K562 (cell line): ENCODE measurements around the gene C1orf174. TPM values are rescaled to one million over a fixed set of nuclear protein-coding genes. Genes with fewer than 3 reads are reported as not detected.

Source experiments
- ATAC-seq: fragments of 200-7000 bp; cut with Tn5 transposase; 3 replicates; pipeline ENCODE4 v1.9.1; 2020; ENCODE audit warnings: moderate library complexity
- BruUV-seq: library from RNA; stranded (reverse); fragments of 400-500 nt; replicated peaks from 2 replicates; lab custom pipeline; 2021; lab: Mats Ljungman, UMichigan
- CTCF ChIA-PET: fragments of 300-600 bp; formaldehyde crosslinking; extraction: SDS; loops from one replicate; lab custom pipeline; 2021; ENCODE audit warnings: low intra/inter-chr PET ratio; lab: Yijun Ruan, JAX
- POLR2A ChIA-PET: fragments of 300-600, 350-650 bp; sonication (Branson Sonifier 250); formaldehyde crosslinking; extraction: SDS; loops from one replicate; lab custom pipeline; 2021; ENCODE audit warnings: antibody characterized with exemption, inconsistent platforms; lab: Yijun Ruan, JAX
- DNase-seq, 4 experiments: peaks; one replicate each; pipeline versions ENCODE4 v3.0.0 to v3.0.0-alpha.2; 2011 to 2018; ENCODE audit warnings: low spot score in 3 of 4, mixed read lengths in 3 of 4; ENCODE audit errors: extremely low read depth in 1 of 4
- FAIRE-seq: peaks from 2 replicates; lab custom pipeline; 2011; peaks lifted over from hg19 to GRCh38; lab: Jason Lieb, UNC
- H2AFZ ChIP-seq: 2 replicates; pipeline ENCODE4 v1.6.0; 2011; ENCODE audit warnings: low read depth, low read length, control low read depth, inconsistent platforms
- H3K27ac ChIP-seq: fragments of 200-600 bp; 3 replicates; pipeline ENCODE4 v1.8.0; 2011; ENCODE audit warnings: low read depth, mild to moderate bottlenecking, control low read depth, inconsistent platforms, low read length, moderate library complexity, mixed read lengths; ENCODE audit errors: extremely low read depth
- H3K27me3 ChIP-seq, 2 experiments: fragments of 300-600 bp in 1 of 2; 2 replicates in 1 of 2; 3 replicates in 1 of 2; pipeline versions ENCODE4 v1.6.0 to v1.8.0; 2011; ENCODE audit warnings: inconsistent platforms in 2 of 2, low read length in 2 of 2, mild to moderate bottlenecking in 1 of 2, mixed read lengths in 1 of 2, moderate library complexity in 1 of 2; ENCODE audit not compliant: control insufficient read depth in 2 of 2, insufficient read depth in 2 of 2
- H3K36me3 ChIP-seq: fragments of 300-600 bp; 3 replicates; pipeline ENCODE4 v1.8.0; 2011; ENCODE audit warnings: mild to moderate bottlenecking, low read length, inconsistent platforms; ENCODE audit not compliant: control insufficient read depth, insufficient read depth
- H3K4me1 ChIP-seq, 2 experiments: fragments of 200-600 bp in 1 of 2; replicated peaks in 1 of 2; 2 replicates in 1 of 2; 3 replicates in 1 of 2; pipeline versions ENCODE4 v1.5.1 to v1.8.0; 2011; ENCODE audit warnings: inconsistent platforms in 2 of 2, low read length in 2 of 2, mild to moderate bottlenecking in 1 of 2, mixed read lengths in 1 of 2, moderate library complexity in 1 of 2; ENCODE audit not compliant: control insufficient read depth in 2 of 2, insufficient read depth in 2 of 2
- H3K4me2 ChIP-seq: 2 replicates; pipeline ENCODE4 v1.6.1; 2011; ENCODE audit warnings: low read length, control low read depth, inconsistent platforms, mixed read lengths; ENCODE audit not compliant: insufficient read depth
- H3K4me3 ChIP-seq: fragments of 200-600 bp; sonication (generic), shearing (Covaris generic); 2 replicates; pipeline ENCODE4 v1.5.1; 2016; ENCODE audit warnings: control low read depth, inconsistent platforms
- H3K79me2 ChIP-seq: fragments of 200-600 bp; 3 replicates; pipeline ENCODE4 v1.8.0; 2011; ENCODE audit warnings: low read length, inconsistent platforms; ENCODE audit not compliant: control insufficient read depth, insufficient read depth
- H3K9ac ChIP-seq, 2 experiments: 2 replicates each; pipeline versions ENCODE4 v1.6.0 to v1.6.1; 2011; ENCODE audit warnings: low read depth in 2 of 2, low read length in 2 of 2, control low read depth in 1 of 2, inconsistent platforms in 1 of 2, mild to moderate bottlenecking in 1 of 2, mixed read lengths in 1 of 2; ENCODE audit not compliant: insufficient read depth in 1 of 2
- H3K9me1 ChIP-seq: one replicate; pipeline ENCODE4 v1.6.0; 2011; ENCODE audit warnings: inconsistent platforms, mild to moderate bottlenecking, low read length, moderate library complexity; ENCODE audit not compliant: control insufficient read depth, insufficient read depth
- H3K9me3 ChIP-seq: replicated peaks from 2 replicates; pipeline ENCODE4 v1.5.1; 2011; ENCODE audit warnings: low read depth, low read length, inconsistent platforms; ENCODE audit not compliant: control insufficient read depth, insufficient read depth
- H4K20me1 ChIP-seq: replicated peaks from 2 replicates; pipeline ENCODE4 v1.6.1; 2011; ENCODE audit warnings: low read length, inconsistent platforms, mixed read lengths; ENCODE audit not compliant: control insufficient read depth, insufficient read depth
- ARID1B ChIP-seq: fragments of 450-650 bp; IDR thresholded peaks from 2 replicates; pipeline ENCODE4 v1.6.1; 2016; ENCODE audit warnings: antibody characterized with exemption, mild to moderate bottlenecking, inconsistent platforms
- CHAMP1 ChIP-seq: fragments of 450-650 bp; IDR thresholded peaks from 2 replicates; pipeline ENCODE4 v1.6.1; 2016; ENCODE audit warnings: mild to moderate bottlenecking
- CREBBP ChIP-seq: IDR thresholded peaks from one replicate; pipeline ENCODE4 v1.6.1; 2012; ENCODE audit warnings: low read depth, mild to moderate bottlenecking, control low read depth, inconsistent platforms, low read length
- DACH1 ChIP-seq: fragments of 450-650 bp; IDR thresholded peaks from 2 replicates; pipeline ENCODE4 v1.6.1; 2018; ENCODE audit not compliant: partially characterized antibody
- ELK3 ChIP-seq: fragments of 450-650 bp; formaldehyde crosslinking; IDR thresholded peaks from 2 replicates; pipeline ENCODE4 v1.4.0; 2020; ENCODE audit warnings: mild to moderate bottlenecking
- HMGN3 ChIP-seq: IDR thresholded peaks from 2 replicates; pipeline ENCODE4 v1.6.1; 2011; ENCODE audit warnings: borderline replicate concordance, low read depth, mild to moderate bottlenecking, mixed read lengths, low read length; ENCODE audit not compliant: insufficient read length; ENCODE audit errors: extremely low read depth
- LARP7 ChIP-seq: fragments of 450-650 bp; IDR thresholded peaks from 2 replicates; pipeline ENCODE4 v1.6.1; 2016
- MIER1 ChIP-seq: fragments of 450-650 bp; IDR thresholded peaks from 2 replicates; pipeline ENCODE4 v1.6.1; 2016; ENCODE audit warnings: antibody characterized with exemption, mild to moderate bottlenecking, low read depth
- NCOR1 ChIP-seq: fragments of 450-650 bp; IDR thresholded peaks from 2 replicates; pipeline ENCODE4 v1.6.1; 2016; ENCODE audit warnings: mild to moderate bottlenecking, moderate library complexity
- NFYB ChIP-seq: IDR thresholded peaks from 2 replicates; pipeline ENCODE4 v1.6.1; 2011; ENCODE audit warnings: mild to moderate bottlenecking, moderate library complexity; ENCODE audit not compliant: insufficient read length; ENCODE audit errors: extremely low read depth
- SAFB2 ChIP-seq: fragments of 200-400 bp; formaldehyde crosslinking; IDR thresholded peaks from 2 replicates; pipeline ENCODE4 v1.6.1; 2018; ENCODE audit warnings: borderline replicate concordance, low read length, low read depth, moderate library complexity; ENCODE audit not compliant: severe bottlenecking
- SIRT6 ChIP-seq: IDR thresholded peaks from one replicate; pipeline ENCODE4 v1.6.1; 2012; ENCODE audit warnings: low read depth, mild to moderate bottlenecking, control low read depth, inconsistent platforms, low read length, moderate library complexity
- ZBTB33 ChIP-seq: sonication (generic); formaldehyde crosslinking; IDR thresholded peaks from 2 replicates; pipeline ENCODE4 v1.8.1; 2023; ENCODE audit warnings: mild to moderate bottlenecking, missing genetic modification reagents
- ZNF12 ChIP-seq: sonication (generic); formaldehyde crosslinking; IDR thresholded peaks from 2 replicates; pipeline ENCODE4 v1.4.0; 2020; ENCODE audit warnings: mild to moderate bottlenecking, missing genetic modification reagents
- ZNF584 ChIP-seq: fragments of 200-800 bp; sonication (Bioruptor generic); IDR thresholded peaks from 2 replicates; pipeline ENCODE4 v1.6.1; 2016; ENCODE audit warnings: low read depth, mild to moderate bottlenecking, missing genetic modification characterization, missing compliant biosample characterization
- ZNF589 ChIP-seq: fragments of 200-800 bp; sonication (Bioruptor generic); IDR thresholded peaks from 2 replicates; pipeline ENCODE4 v1.6.1; 2016; ENCODE audit warnings: low read depth, missing genetic modification characterization, missing compliant biosample characterization
- ZSCAN32 ChIP-seq: fragments of 450-650 bp; formaldehyde crosslinking; IDR thresholded peaks from 2 replicates; pipeline ENCODE4 v1.4.0; 2020; ENCODE audit warnings: mild to moderate bottlenecking, moderate library complexity
- in situ Hi-C: fragments of 300-500 bp; cut with MboI; formaldehyde crosslinking; loops from 4 replicates; pipeline ENCODE4 v1.15.0; 2018; ENCODE audit warnings: inconsistent platforms, mixed read lengths
- intact Hi-C: fragments of 100-400 bp; cut with micrococcal nuclease; formaldehyde crosslinking; loops from 2 replicates; pipeline ENCODE4 v1.14.2; 2022
- polyA plus RNA-seq, 8 experiments: library from polyadenylated mRNA; depleted of rRNA in 4 of 8; stranded (reverse) in 5 of 8; unstranded in 3 of 8; fragments of >200 nt; fragmentation: Nextera tagmentation in 2 of 8; fragmentation: Illumina TruSeq in 1 of 8; extraction: Ambion mirVana in 2 of 8; extraction: Trizol in 1 of 8; gene quantifications; 2 replicates each; pipeline versions ENCODE4 v1.2.1 to v1.2.3, GENCODE V29; 2011 to 2014; ENCODE audit warnings: inconsistent platforms in 1 of 8, missing spikeins in 1 of 8
- total RNA-seq, 7 experiments: library from RNA; depleted of rRNA in 6 of 7; stranded (reverse); fragments of >200 nt in 6 of 7; fragmentation: Illumina TruSeq in 2 of 7; extraction: Trizol in 2 of 7; gene quantifications; 2 replicates each; pipeline versions ENCODE4 v1.2.1 to v1.2.3, GENCODE V29; 2011 to 2021; ENCODE audit warnings: low replicate concordance in 1 of 7

The C1orf174 gene
- total and polyA plus RNA-seq, 9 of the 15 experiments (the other 6 are each of a cell fraction or from before 2014, with no cell fraction given): 38.5 to 64.9 (median 45.4) TPM

GRCh38 chr1:3928586-3928985, 28.5 kb upstream of the C1orf174 start (continued):
- TF ChIP-seq ZNF12 (CRISPR knock-in tag) (no peak), SAFB2 (no peak), LARP7 (no peak)
- TF ChIP-seq, all 486 proteins: peak for 0

- no peaks in the 10 kb centered on the region; the same call in 1 of the 2 replicates for H4K20me1 ChIP-seq
- peaks cover 0 to 3% of the 10 kb centered on the region in 2 experiments; a peak in 1 of 5 replicates for H3K4me1 ChIP-seq
- H3K9me1 ChIP-seq: no peaks in the 10 kb centered on the region
- no peak overlapping the region for H2AFZ ChIP-seq
- in situ Hi-C loops: no loop called here
- peaks cover 2% of the 10 kb centered on the region for H3K9me3 ChIP-seq
- H3K27me3 ChIP-seq: peaks cover 11 to 44% of the 10 kb centered on the region in 2 experiments; a peak in 4 of 5 replicates
- no peak overlapping the region for H3K27ac ChIP-seq
- no peak overlapping the region for H3K4me2 ChIP-seq
- H3K4me3 ChIP-seq: no peak overlapping the region
- FAIRE-seq (no peak), DNase-seq (no peak), ATAC-seq (no peak)
- no TSS peak for BruUV-seq
- H3K36me3 ChIP-seq: no peaks in the 10 kb centered on the region
- no peak overlapping the region for H3K9ac ChIP-seq
- CTCF ChIA-PET: no interaction called here
- H3K79me2 ChIP-seq: no peaks in the 10 kb centered on the region
- POLR2A ChIA-PET: interaction anchor here (0.8 to 2.0 kb wide), 2 partner anchors 8 to 12 kb away, joined by 3 to 7 read pairs; no protein-coding TSS in a partner anchor
- intact Hi-C loops: no loop called here
- peak; percentile 95 for TF ChIP-seq DACH1
- no peak for TF ChIP-seq ZSCAN32 (CRISPR knock-in tag)
- no peak for TF ChIP-seq ZNF589 (CRISPR knock-in tag)
- no peak for TF ChIP-seq SIRT6
- no peak for TF ChIP-seq HMGN3
- no peak for TF ChIP-seq ARID1B
- TF ChIP-seq ZBTB33 (CRISPR knock-in tag): no peak
- no peak for TF ChIP-seq ELK3 (CRISPR knock-in tag)
- TF ChIP-seq MIER1: 0 out of 2 replicates have a peak, but pooled peaks have one; percentile 30
- no peak for TF ChIP-seq NFYB
- TF ChIP-seq CHAMP1: peak; percentile 42; the same call in 1 of the 2 replicates
- TF ChIP-seq NCOR1: 0 out of 2 replicates have a peak, but pooled peaks have one; percentile 6
- no peak for TF ChIP-seq ZNF584 (CRISPR knock-in tag)
- no peak for TF ChIP-seq CREBBP
These were observed 26.9 kb upstream of the C1orf174 start for GRCh38 chr1:3926956-3927355.
